ENCODE measurements around the gene FAM240B.

FAM240B gene

GRCh38 chr9:38651400-38652042, 68.4 kb downstream of the FAM240B start:
- no peak overlapping the region for H3K4me2 ChIP-seq (ENCODE audit: low read length)
- H4K91ac ChIP-seq (ENCODE audit: low read depth, low read length) = no peak overlapping the region
- no peak overlapping the region for H3K14ac ChIP-seq (ENCODE audit: low read length)
- H3K79me2 ChIP-seq (ENCODE audit: control insufficient read depth, insufficient read depth, low read length, poor library complexity) = no peaks in the 10 kb centered on the region
- H3K79me1 ChIP-seq (ENCODE audit: low read length) = no peaks in the 10 kb centered on the region
- H2BK12ac ChIP-seq (ENCODE audit: low read length) = no peak overlapping the region
- no peak overlapping the region for H3K4ac ChIP-seq (ENCODE audit: low read depth, low read length)
- H3K27ac ChIP-seq (ENCODE audit: low read depth, low read length) = no peak overlapping the region
- no peak overlapping the region for H2AK5ac ChIP-seq (ENCODE audit: low read length)
- WGBS (ENCODE audit: extremely low coverage, insufficient coverage, insufficient read length) = no CpG with 5 or more reads among the region's 8 CpGs
- no peak overlapping the region for H3K9ac ChIP-seq (ENCODE audit: low read length)
- no peak overlapping the region for H4K8ac ChIP-seq (ENCODE audit: low read depth, low read length)
- H3K4me3 ChIP-seq (ENCODE audit: low read depth, low read length) = no peak overlapping the region
- no peaks in the 10 kb centered on the region for H3K9me3 ChIP-seq (ENCODE audit: insufficient read depth, low read depth, low read length)
- no peak overlapping the region for H2BK120ac ChIP-seq (ENCODE audit: insufficient read depth, low read length, poor library complexity)
- no peaks in the 10 kb centered on the region for H3K27me3 ChIP-seq (ENCODE audit: insufficient read depth, low read length)
- no peaks in the 10 kb centered on the region for H3K4me1 ChIP-seq (ENCODE audit: control insufficient read depth in 1 of 2, insufficient read depth in 2 of 2, low read length in 2 of 2)
- no peak overlapping the region for H2BK5ac ChIP-seq (ENCODE audit: low read depth, low read length, poor library complexity)
- no peaks in the 10 kb centered on the region for H3K36me3 ChIP-seq (ENCODE audit: control insufficient read depth in 1 of 2, insufficient read depth in 2 of 2, low read length in 2 of 2)
- no peak for DNase-seq
- no peak overlapping the region for H3K18ac ChIP-seq (ENCODE audit: low read length)
- H3K23ac ChIP-seq (ENCODE audit: low read length) = no peak overlapping the region
- no peak overlapping the region for H4K12ac ChIP-seq (ENCODE audit: low read depth, low read length)
- H2AFZ ChIP-seq (ENCODE audit: insufficient read depth, low read length, poor library complexity) = no peak overlapping the region

- H3K4me1 ChIP-seq (ENCODE audit: control insufficient read depth in 1 of 2, insufficient read depth in 2 of 2, low read length in 2 of 2) = no peaks in the 10 kb centered on the region
- H3K23ac ChIP-seq (ENCODE audit: low read length) = no peak overlapping the region
- no peak overlapping the region for H3K4me3 ChIP-seq (ENCODE audit: low read depth, low read length)
- no peak overlapping the region for H3K4ac ChIP-seq (ENCODE audit: low read depth, low read length)
- H2BK120ac ChIP-seq (ENCODE audit: insufficient read depth, low read length, poor library complexity) = no peak overlapping the region
- no peak overlapping the region for H2AK5ac ChIP-seq (ENCODE audit: low read length)
- H3K36me3 ChIP-seq (ENCODE audit: control insufficient read depth in 1 of 2, insufficient read depth in 2 of 2, low read length in 2 of 2) = no peaks in the 10 kb centered on the region
- DNase-seq = no peak
- H3K79me2 ChIP-seq (ENCODE audit: control insufficient read depth, insufficient read depth, low read length, poor library complexity) = no peaks in the 10 kb centered on the region
- no peaks in the 10 kb centered on the region for H3K9me3 ChIP-seq (ENCODE audit: insufficient read depth, low read depth, low read length)
- no peak overlapping the region for H3K14ac ChIP-seq (ENCODE audit: low read length)
- no peak overlapping the region for H2BK12ac ChIP-seq (ENCODE audit: low read length)
- no peak overlapping the region for H3K9ac ChIP-seq (ENCODE audit: low read length)
- no peaks in the 10 kb centered on the region for H3K79me1 ChIP-seq (ENCODE audit: low read length)
- H4K91ac ChIP-seq (ENCODE audit: low read depth, low read length) = no peak overlapping the region
- no CpG with 5 or more reads among the region's 8 CpGs for WGBS (ENCODE audit: extremely low coverage, insufficient coverage, insufficient read length)
- no peak overlapping the region for H4K12ac ChIP-seq (ENCODE audit: low read depth, low read length)
- H3K18ac ChIP-seq (ENCODE audit: low read length) = no peak overlapping the region
- no peak overlapping the region for H4K8ac ChIP-seq (ENCODE audit: low read depth, low read length)
- H3K27me3 ChIP-seq (ENCODE audit: insufficient read depth, low read length) = no peaks in the 10 kb centered on the region
- no peak overlapping the region for H2AFZ ChIP-seq (ENCODE audit: insufficient read depth, low read length, poor library complexity)
- no peak overlapping the region for H3K27ac ChIP-seq (ENCODE audit: low read depth, low read length)
- H3K4me2 ChIP-seq (ENCODE audit: low read length) = no peak overlapping the region
- H2BK5ac ChIP-seq (ENCODE audit: low read depth, low read length, poor library complexity) = no peak overlapping the region
These were observed 69.4 kb downstream of the FAM240B start for GRCh38 chr9:38650564-38650963.

GRCh38 chr9:38649731-38650363, 70.1 kb downstream of the FAM240B start:
- Histone ChIP-seq H3K27me3 (ENCODE audit: insufficient read depth, low read length) (no peaks in the 10 kb centered on the region), H3K27ac (ENCODE audit: low read depth, low read length) (no peak overlapping the region), H2BK12ac (ENCODE audit: low read length) (no peak overlapping the region), H3K4me1 (ENCODE audit: control insufficient read depth in 1 of 2, insufficient read depth in 2 of 2, low read length in 2 of 2) (no peaks in the 10 kb centered on the region), H3K23ac (ENCODE audit: low read length) (no peak overlapping the region), H3K18ac (ENCODE audit: low read length) (no peak overlapping the region), H2AK5ac (ENCODE audit: low read length) (no peak overlapping the region), H4K8ac (ENCODE audit: low read depth, low read length) (no peak overlapping the region), H3K4me3 (ENCODE audit: low read depth, low read length) (no peak overlapping the region), H2BK120ac (ENCODE audit: insufficient read depth, low read length, poor library complexity) (no peak overlapping the region), H3K14ac (ENCODE audit: low read length) (no peak overlapping the region), H4K12ac (ENCODE audit: low read depth, low read length) (no peak overlapping the region), H3K4ac (ENCODE audit: low read depth, low read length) (no peak overlapping the region), H4K91ac (ENCODE audit: low read depth, low read length) (peak overlapping the region; percentile 51), H2AFZ (ENCODE audit: insufficient read depth, low read length, poor library complexity) (no peak overlapping the region), H3K9ac (ENCODE audit: low read length) (no peak overlapping the region), H3K36me3 (ENCODE audit: control insufficient read depth in 1 of 2, insufficient read depth in 2 of 2, low read length in 2 of 2) (no peaks in the 10 kb centered on the region), H3K79me1 (ENCODE audit: low read length) (no peaks in the 10 kb centered on the region), H3K79me2 (ENCODE audit: control insufficient read depth, insufficient read depth, low read length, poor library complexity) (no peaks in the 10 kb centered on the region), H3K4me2 (ENCODE audit: low read length) (no peak overlapping the region), H3K9me3 (ENCODE audit: insufficient read depth, low read depth, low read length) (no peaks in the 10 kb centered on the region), H2BK5ac (ENCODE audit: low read depth, low read length, poor library complexity) (no peak overlapping the region)
- WGBS (ENCODE audit: extremely low coverage, insufficient coverage, insufficient read length) = no CpG with 5 or more reads among the region's 8 CpGs
- DNase-seq = no peak

GRCh38 chr9:38644601-38645000, 75.3 kb downstream of the FAM240B start:
- no peaks in the 10 kb centered on the region for H3K79me2 ChIP-seq (ENCODE audit: control insufficient read depth, insufficient read depth, low read length, poor library complexity)
- H3K9me3 ChIP-seq (ENCODE audit: insufficient read depth, low read depth, low read length) = no peaks in the 10 kb centered on the region
- no peak overlapping the region for H2AFZ ChIP-seq (ENCODE audit: insufficient read depth, low read length, poor library complexity)
- no peak overlapping the region for H3K18ac ChIP-seq (ENCODE audit: low read length)
- no peak overlapping the region for H3K23ac ChIP-seq (ENCODE audit: low read length)
- no peak overlapping the region for H3K27ac ChIP-seq (ENCODE audit: low read depth, low read length)
- H3K14ac ChIP-seq (ENCODE audit: low read length) = no peak overlapping the region
- H2AK5ac ChIP-seq (ENCODE audit: low read length) = no peak overlapping the region
- H3K27me3 ChIP-seq (ENCODE audit: insufficient read depth, low read length) = no peaks in the 10 kb centered on the region
- peaks cover 0 to 3% of the 10 kb centered on the region in 2 experiments for H3K4me1 ChIP-seq (ENCODE audit: control insufficient read depth in 1 of 2, insufficient read depth in 2 of 2, low read length in 2 of 2)
- WGBS (ENCODE audit: extremely low coverage, insufficient coverage, insufficient read length) = no CpG with 5 or more reads among the region's 2 CpGs
- no peak overlapping the region for H3K4me3 ChIP-seq (ENCODE audit: low read depth, low read length)
- H2BK120ac ChIP-seq (ENCODE audit: insufficient read depth, low read length, poor library complexity) = no peak overlapping the region
- no peak overlapping the region for H3K4ac ChIP-seq (ENCODE audit: low read depth, low read length)
- no peak overlapping the region for H4K8ac ChIP-seq (ENCODE audit: low read depth, low read length)
- H2BK5ac ChIP-seq (ENCODE audit: low read depth, low read length, poor library complexity) = no peak overlapping the region
- H3K9ac ChIP-seq (ENCODE audit: low read length) = no peak overlapping the region
- H4K12ac ChIP-seq (ENCODE audit: low read depth, low read length) = no peak overlapping the region
- peak; percentile 85 to 88 for DNase-seq
- H3K79me1 ChIP-seq (ENCODE audit: low read length) = no peaks in the 10 kb centered on the region
- no peak overlapping the region for H4K91ac ChIP-seq (ENCODE audit: low read depth, low read length)
- no peaks in the 10 kb centered on the region for H3K36me3 ChIP-seq (ENCODE audit: control insufficient read depth in 1 of 2, insufficient read depth in 2 of 2, low read length in 2 of 2)
- no peak overlapping the region for H2BK12ac ChIP-seq (ENCODE audit: low read length)
- H3K4me2 ChIP-seq (ENCODE audit: low read length) = no peak overlapping the region

Measured in trophoblast cell (in vitro differentiated cells and primary cell).